Left ventricle myocardium superior (tissue), 1 donor: Measurements from ENCODE around the gene STOML2. TPM values are rescaled to one million over a fixed set of nuclear protein-coding genes. Genes with fewer than 3 reads are reported as not detected.
A peak's percentile ranks its signal among the peaks of the same experiment; 100 is the strongest.

Source experiments
- ATAC-seq: fragments of 200-7000 bp; cut with Tn5 transposase; one replicate; pipeline ENCODE4 v1.9.1; 2020; ENCODE audit warnings: mild to moderate bottlenecking, moderate library complexity
- DNase-seq: peaks from one replicate; pipeline ENCODE4 v3.0.0-alpha.2; 2020
- intact Hi-C: fragments of 100-400 bp; cut with micrococcal nuclease; formaldehyde crosslinking; loops from one replicate; pipeline ENCODE4 v1.11.0; 2022
- total RNA-seq: library from RNA; stranded (reverse); fragmentation: NEBNext Ultra II Directional; extraction: Animal tissue kit (Norgen Biotek cat#: 25700); gene quantifications from one replicate; pipeline ENCODE4 v1.2.1, GENCODE V29; 2021
- donor health status: DM: no; HTN: yes; CAD: no; lungs with severe emphysema.

STOML2 gene
- total RNA-seq, 1 donor from 2014 or later: 150 TPM

GRCh38 chr9:35051069-35051967 lies 51.6 kb downstream of the STOML2 start:
- intact Hi-C loops: no loop called here
- ATAC-seq: peak; percentile 87
- peak; percentile 41 for DNase-seq

Other genes with a start within 250 kb of the STOML2 start
- 0.10 TPM for gene PHF24, start 144.8 kb downstream of the STOML2 start, total RNA-seq
- 36.2 TPM for gene DNAJB5, start 113.4 kb downstream of the STOML2 start, total RNA-seq
- gene VCP, start 30.5 kb downstream of the STOML2 start, total RNA-seq: 233 TPM
- gene FANCG, start 23.2 kb downstream of the STOML2 start, total RNA-seq: 4.4 TPM
- gene PIGO, start 6.5 kb downstream of the STOML2 start, total RNA-seq: 9.5 TPM
- gene ATOSB, start 12.7 kb upstream of the STOML2 start, total RNA-seq: 15.6 TPM
- gene UNC13B, start 58.9 kb upstream of the STOML2 start, total RNA-seq: 25.5 TPM